SH-SY5Y (cell line): Measurements from ENCODE around the gene CASKIN2.

Source experiments
- GATA2 ChIP-seq: IDR thresholded peaks from 2 replicates; pipeline ENCODE4 v1.6.1; 2011; ENCODE audit warnings: mild to moderate bottlenecking, low read depth, low read length
- GATA3 ChIP-seq: IDR thresholded peaks from 2 replicates; pipeline ENCODE4 v1.6.1; 2011; ENCODE audit warnings: low read depth, mild to moderate bottlenecking, low read length, moderate library complexity

CASKIN2 gene

DNA sequence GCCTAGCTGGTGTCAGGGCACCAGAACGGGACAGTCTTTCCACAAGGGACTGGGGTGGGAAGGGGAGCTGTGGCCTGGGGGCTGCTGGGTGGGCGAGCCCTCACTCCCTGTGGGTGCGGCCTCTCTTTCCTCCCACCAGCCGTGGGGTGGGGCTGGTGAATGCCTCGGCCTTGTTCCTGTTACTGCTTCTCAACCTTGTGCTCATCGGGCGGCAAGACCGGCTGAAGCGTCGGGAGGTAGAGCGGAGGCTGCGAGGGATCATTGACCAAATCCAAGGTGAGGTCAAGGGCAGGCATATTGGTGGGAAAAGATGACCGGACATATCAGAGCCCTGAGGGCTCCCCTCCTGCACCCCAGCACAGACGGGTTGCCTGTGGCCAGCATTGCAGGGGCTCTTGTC, 29.2 kb downstream of the CASKIN2 start:
- TF ChIP-seq GATA2 (no peak), GATA3 (no peak)

DNA sequence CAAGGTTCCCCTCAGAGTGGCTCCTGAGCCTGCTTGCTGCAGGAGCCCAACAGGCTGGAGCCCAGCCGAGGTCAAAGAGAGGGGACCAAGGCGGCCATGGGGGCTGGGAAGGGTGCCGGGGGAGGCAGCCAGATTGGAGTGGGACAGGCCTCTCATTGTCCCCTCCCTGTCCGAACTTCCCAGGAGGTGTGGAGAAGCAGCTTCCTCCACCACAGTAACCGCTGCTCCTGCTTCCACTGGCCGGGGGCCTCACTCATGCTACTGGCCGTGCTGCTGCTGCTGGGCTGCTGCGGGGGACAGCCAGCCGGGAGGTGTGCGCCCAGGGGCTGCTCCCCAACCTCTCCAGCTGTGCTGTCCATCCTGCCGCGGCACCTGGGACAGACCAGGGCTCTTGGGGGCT, 29.6 kb downstream of the CASKIN2 start:
- TF ChIP-seq GATA3 (no peak), GATA2 (no peak)

DNA sequence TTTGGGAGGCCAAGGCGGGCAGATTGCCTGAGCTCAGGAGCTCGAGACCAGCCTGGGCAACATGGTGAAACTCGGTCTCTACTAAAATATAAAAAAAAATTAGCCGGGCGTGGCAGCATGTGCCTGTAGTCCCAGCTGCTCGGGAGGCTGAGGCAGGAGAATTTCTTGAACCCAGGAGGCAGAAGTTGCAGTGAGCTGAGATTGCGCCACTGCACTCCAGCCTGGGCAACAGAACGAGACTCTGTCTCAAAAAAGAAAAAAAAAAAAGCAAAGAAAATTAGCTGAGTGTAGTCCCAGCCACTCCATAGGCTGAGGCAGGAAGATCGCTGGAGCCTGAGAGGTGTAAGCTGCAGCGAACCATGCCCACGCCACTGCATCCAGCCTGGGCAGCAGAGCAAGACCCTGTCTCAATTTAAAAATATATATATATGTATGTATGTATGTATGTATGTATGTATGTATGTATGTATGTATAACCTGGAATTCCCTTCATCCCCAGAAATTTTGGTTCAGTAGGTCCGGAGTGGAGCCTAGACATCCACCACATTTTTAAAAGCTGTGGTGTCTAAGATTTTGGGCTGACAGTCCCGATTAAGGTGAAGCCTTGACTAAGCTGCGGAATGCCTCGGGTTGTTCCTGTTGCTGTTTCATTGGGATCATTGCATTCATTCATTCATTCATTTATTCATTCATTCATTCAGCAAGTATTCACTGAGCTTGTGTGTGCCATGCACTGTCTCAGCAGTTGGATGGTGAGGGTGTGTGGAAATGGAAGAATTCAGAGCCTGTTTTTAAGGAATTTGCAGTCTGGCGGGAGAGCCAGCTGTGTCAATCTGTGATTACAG, 33.0 kb downstream of the CASKIN2 start:
- TF ChIP-seq GATA3 = no peak
- TF ChIP-seq GATA2 = no peak

DNA sequence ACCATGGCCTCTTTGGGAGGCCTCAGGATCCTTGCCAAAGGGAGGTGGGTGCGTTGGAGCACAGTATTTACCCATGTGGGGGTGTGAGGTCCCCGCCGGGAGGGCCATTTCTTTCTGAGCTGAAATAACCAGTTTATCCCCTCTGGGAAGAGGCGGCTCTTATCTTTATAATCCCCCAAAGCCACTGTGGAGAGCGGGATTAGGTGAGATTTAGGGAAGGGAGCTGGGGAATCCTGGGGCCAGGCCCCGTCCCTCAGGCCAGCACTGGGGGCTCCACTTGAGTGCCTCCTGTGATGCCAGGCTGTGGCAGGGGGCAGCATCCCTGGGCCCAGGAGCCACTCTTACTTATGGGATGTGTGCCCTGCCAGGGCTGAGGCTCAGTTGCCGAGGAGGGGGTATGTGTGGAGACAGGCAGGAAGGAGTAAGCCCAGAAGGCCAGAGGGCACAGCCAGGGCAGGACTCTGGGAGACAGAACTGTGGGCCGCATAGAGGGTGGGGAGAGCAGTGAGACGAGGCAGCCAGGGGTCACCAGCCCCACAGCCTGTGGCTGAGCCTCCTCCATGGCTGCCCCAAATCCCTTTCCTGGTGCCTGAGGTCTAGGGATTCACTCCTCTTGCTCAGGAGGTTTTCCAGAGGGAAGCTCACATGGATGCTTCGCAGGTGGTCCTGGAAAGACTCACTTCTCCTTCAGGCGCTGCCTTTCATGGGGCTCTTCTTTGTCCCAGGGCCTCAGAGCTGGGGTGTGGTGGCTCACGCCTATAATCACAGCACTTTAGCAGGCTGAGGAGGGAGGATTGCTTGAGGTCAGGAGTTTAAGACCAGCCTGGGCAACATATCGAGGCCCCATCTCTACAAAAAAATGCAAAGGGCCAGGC, 33.9 kb downstream of the CASKIN2 start:
- TF ChIP-seq GATA2 = no peak
- no peak for TF ChIP-seq GATA3

DNA sequence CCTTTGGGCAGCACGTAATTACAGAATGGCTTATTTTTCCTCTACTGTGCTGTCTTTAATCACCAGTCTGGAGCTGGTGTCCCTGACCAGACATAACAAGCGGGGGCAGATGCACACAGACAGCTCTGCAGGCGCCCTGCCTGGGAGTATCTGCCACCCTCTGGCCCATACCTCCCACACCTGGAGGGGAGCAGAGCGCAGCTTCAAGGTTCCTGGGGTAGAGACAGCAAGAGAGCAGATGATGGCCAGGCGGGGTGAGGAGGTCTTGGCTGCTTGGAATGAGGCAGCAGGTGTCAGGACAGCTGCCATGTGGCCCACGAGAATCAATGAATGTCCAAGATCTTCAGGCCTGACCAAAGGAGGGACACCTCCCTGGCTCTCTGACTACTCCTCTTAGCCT, 35.1 kb downstream of the CASKIN2 start:
- TF ChIP-seq GATA2 = no peak
- TF ChIP-seq GATA3 = no peak

DNA sequence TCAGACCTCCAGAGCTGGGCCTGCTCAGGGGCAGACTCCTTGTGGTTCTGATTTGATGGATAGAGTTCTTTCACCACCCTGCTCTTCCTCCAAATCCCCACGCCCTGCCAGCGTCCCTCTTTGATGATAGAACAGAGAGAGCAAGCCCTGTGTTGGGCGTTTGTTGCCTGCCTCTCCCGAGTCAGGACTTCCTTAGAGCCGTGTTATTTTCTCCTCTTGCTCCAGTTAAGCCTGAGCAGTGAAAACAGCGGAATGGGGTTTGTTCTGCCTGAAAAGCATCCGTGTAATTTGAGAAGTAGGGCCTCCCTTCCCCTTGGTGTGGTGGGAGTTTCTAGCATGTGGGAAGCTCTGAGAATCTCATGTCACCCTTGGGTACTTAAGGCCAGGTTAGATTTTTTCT, 36.8 kb downstream of the CASKIN2 start:
- TF ChIP-seq GATA3 (no peak), GATA2 (no peak)

DNA sequence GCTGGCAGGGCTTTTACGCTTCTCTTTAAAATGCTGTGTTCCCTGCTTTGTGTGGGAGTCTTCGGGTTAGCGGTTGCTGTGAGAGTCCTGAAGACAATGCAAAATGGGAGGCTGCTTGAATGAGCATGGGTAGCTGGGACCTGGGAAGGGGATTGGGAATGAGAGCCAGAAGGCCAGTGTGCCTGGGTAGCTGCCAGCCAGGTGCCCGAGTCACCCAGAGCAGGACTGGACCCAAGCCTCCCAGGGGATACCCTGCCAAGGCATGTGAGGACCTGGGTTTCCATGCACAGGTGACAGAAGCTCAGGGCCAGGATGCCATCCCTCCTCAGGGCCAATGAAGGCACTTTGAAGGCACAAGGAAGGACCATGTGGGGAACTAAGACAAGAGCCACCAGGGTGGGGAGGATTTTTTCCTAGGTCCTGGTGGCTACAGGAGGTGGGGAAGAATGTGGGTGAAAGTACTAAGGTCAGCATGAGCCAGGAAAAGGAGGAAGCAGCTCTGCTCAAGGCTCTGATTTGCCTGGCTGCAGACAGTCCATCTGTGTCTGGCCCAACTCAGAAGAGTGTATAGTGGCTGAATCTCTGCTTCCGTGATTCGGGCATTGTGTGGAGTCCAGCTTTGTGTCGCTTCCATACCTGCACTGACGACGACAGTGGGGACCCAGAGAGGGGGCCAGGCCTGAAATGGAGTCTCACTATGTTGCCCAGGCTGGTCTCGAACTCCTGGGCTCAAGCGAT, 38.4 kb downstream of the CASKIN2 start:
- TF ChIP-seq GATA3 (no peak), GATA2 (no peak)

DNA sequence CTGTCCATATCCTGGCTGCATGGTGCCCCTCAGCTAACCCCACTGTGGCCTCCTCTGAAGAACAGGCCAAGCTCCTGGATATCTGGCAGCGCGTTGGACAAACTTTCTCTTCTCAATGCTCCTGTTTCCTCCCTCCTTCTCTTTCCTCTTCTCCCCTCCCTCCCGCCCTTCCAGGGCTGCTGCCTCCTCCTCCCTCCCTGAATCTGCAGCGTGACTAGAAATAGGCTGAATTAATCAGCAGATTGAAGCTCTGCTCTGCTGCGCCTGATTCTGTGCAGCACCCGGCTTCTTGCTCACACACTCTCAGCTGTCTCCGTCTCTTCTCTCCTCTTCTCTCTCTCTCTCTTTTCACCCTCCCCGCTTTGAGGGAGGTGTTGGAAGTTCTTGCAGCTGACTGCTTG, 39.1 kb downstream of the CASKIN2 start:
- no peak for TF ChIP-seq GATA3
- TF ChIP-seq GATA2 = no peak

DNA sequence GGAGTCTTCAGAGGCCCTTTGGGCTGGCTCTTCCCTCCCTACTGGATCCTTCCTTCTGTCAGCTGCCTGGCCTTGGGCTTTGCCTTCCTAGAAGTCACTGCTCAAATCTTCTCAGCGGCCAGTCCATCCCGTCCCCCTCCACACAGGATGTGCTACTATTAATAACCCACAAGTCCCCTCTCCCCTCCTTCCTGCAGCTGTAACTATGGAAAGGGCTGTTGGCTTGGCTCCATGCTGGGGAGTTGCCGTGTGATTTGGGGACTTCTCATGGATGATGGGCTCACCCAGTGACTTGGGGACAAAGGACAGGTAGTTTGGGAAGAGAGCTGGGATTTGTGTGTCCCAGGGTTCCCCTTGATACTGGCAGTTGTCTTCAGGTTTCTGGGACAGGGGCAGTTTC, 39.5 kb downstream of the CASKIN2 start:
- TF ChIP-seq GATA2 (no peak), GATA3 (no peak)

DNA sequence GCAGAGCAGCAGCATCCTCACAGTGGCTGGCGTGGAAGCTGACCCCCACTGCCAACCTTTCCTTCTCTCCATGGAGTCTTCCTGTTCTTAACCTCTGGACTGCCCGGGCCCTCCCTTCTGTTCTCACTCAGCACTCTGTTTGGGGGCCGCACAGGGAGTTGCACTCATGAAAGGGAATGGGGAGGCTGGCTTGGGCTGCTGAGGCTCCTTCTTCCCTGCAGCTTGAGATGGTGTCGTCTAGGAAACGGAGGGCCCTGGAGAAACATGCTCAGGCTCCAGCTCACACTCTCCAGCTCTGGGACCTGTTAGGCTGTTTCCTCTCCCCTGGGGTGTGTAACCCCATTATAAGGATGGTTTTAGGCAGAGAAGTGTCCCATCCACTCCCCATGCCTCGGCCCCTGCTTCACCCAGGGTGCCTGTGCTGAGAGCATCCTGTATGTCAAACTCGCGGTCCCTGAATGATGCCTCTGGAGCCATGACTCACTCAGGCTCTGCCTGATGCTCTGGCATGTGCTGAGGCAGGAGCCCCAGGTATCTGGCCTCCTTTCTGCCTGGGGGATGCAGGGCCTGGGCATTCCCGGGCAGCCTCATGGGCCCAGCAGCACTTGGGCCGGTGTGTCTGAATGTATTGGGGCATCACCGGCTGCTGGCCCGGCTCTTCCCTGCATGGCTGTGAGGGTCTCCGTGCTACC, 40.0 kb downstream of the CASKIN2 start:
- no peak for TF ChIP-seq GATA3
- TF ChIP-seq GATA2 = no peak

DNA sequence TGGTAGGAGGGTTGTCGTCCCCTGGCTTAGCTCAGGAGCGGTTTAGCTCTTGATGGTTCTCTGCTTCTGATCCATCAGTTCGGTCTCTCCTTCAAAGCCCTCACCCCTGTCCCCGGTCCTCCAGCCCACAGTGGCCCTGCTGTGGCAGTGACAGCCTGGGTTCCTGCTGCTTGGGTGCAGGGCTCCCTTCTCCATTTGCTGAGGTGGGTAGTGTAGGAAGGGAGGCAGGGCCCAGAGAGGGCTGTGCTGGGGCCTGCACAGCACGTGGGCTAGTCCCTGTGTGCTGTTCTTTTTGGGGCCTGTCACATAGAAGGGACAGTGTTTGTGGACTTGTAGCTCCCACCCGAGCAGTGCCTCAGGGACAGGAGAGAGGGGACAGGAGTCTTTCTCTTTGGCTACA, 40.6 kb downstream of the CASKIN2 start:
- no peak for TF ChIP-seq GATA2

DNA sequence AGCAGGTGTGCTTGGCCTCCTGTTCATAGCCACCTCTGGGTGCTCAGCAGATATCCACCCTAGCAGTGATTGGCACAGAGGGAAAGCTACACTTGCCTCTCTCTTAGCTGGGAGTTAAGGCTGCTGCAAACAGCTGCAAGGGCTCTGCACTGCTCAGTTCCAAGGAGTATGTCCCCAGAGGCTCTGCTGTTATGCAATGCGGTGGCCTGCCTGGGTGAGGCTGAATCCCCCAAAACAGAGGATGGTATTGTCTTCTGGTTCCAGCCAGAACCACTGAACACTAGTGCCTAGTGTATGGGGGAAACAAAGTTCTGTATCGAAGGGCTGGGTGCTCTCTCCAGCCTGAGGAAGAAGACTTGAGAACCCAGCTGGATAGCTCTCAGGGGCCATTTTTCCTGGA, 42.1 kb downstream of the CASKIN2 start:
- no peak for TF ChIP-seq GATA3
- TF ChIP-seq GATA2 = no peak

DNA sequence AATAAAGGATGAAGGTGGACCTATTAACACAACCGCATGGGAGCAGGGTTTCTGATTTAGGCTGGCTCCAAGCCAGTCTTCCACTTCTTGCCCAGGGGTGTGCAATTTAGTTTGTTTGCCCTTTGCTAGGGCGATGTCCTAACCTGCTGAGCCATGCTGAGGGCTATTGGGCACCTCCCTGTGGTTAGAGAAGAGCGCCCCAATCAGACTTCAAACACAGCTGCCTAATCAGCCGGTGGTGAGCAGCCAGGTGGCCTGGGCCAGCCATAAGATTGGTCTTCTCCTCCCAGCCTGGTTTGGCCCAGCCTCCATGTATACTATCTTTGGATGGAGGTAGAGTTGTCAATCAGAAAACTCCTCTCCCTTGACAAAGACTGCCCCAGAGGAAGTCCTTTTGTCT, 43.2 kb downstream of the CASKIN2 start:
- TF ChIP-seq GATA3 (no peak), GATA2 (no peak)

DNA sequence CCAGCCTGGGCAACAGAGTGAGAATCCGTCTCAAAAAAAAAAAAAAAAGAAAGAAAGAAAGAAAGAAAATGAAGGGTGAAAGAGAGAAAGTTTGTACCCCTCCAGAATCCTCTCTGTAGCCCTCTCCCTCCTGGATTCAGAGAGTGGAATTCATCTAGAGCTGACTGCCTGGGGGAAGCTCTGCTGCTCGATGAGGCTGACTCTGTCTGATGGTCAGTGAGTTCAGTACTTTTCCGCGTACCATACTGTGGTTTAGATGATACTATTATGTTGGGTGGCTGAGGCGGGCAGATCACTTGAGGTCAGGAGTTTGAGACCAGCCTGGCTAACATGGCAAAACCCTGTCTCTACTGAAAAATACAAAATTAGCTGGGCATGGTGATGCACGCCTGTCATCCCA, 44.1 kb downstream of the CASKIN2 start:
- no peak for TF ChIP-seq GATA3
- TF ChIP-seq GATA2 = no peak

DNA sequence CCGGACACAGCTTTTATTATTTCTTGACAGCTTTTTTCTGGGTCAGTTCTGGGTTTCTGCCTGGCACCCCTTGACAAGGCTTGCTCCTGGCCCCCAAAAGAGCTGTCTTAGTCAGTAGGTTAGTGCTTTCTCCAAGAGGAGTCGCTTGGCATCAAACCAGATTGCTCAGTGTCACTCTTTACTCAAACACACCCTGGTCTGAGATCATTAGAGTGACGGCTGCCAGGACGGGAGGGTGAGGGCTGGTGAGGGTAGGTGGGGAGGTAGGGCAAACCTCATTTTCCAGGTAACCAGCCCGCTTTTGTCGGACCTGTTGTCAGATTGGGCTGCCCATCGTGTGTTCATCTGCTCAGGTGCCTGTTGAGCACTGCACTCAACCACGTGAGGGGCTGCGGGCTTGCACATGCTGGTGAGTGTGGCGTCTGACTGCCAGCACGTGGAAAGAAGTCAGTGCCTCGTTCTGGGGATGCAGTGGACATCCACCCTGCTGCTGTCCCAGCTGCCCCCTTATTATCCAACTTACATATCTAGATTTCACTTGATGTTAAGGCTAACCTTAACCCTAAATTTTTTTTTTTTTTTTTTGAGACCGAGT, 46.5 kb downstream of the CASKIN2 start:
- no peak for TF ChIP-seq GATA3
- TF ChIP-seq GATA2 = no peak
